GM19025 (cell line): ENCODE data around the gene RGS6.

ENCODE experiments used
- ATAC-seq: cut with Tn5 transposase; IDR thresholded peaks from one replicate; pipeline ENCODE4 v1.9.1; 2021; ENCODE audit warnings: mild to moderate bottlenecking, low read depth, moderate library complexity; ENCODE audit not compliant: unreplicated experiment

RGS6 gene

DNA sequence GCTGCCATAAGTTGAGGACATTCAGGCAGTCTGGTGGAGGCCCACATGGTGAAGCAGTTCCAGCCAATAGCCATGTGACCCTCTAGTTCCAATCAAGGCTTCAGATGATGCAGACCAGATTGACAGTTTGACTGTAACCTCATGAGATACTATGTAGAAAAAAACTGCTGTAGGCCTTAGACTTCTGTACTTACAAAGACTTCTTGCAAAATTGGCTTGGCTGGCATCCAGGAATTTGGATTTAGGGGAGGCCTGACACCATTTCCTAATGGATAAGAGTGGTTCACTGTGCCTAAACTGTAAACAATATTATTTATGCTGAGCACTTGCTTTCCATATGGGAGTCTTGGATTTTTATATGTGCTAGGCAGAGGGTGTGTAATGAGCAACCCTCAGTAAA lies 76.4 kb downstream of the RGS6 start:
- no peak for ATAC-seq

DNA sequence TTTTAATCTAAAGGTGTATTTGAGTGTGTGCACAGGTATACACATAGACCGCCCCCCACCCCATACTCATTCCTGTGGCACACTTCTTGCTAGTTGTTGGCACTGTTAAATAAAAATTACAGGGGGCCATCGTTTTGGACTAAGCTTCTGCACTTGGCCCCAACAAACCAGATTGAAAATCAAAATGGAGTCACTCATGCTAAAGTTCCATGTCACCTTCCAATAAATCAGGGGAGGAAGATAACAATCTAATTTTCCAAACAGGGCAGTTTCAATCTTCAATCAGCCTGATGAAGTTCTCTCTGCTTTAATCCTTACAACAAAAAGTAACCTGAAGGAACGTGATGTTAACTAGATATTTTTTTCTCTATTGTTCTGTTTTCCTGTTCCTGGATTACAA lies 78.2 kb downstream of the RGS6 start:
- no peak for ATAC-seq

DNA sequence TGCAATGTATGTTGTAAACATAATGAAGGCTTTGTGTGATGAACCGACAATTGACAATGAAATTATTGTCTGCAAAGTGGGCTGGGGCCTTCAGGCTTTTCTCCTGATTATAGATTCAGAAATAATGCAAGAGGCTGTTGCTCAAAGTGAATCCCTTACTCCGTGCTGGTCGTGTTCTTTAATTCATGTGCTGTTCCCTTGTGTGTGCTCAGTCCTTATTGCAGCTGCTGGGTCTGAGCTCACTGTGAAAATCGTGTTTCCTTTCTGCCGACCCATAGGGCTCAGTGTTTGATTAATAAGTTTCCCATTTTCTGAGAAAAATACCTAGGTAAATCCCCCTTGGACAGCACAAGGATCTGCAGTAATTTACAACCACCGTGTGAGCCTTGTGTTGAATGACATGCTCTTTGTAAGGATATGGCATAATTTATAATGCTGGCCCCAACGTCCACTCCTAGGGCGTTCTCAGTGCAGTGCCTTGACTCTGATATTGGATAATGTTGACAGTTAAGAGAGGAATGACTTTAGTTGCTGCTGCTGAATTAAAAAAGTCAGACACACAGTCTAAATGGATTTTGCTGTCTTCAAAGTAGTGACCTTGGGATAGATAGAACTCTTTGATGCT lies 81.6 kb downstream of the RGS6 start:
- ATAC-seq, result no peak

DNA sequence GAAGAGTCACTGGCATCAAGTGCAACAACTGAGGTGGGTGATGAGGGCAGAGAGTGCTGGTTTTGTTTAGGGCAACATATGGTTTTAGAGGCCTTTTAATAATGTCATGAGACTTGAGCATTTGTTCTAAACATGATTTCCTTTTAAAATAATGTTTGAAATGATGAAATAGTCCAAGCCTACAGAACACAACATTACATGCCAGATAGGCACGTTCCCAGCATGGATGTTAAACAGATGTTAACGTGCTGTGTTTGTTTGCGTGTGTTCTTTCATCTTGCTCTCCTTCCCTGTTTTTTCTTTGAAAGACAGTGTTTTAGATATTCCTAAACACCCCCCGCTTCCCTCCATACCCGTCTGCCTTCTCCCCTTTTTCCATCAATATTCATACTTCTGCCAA lies 82.3 kb downstream of the RGS6 start:
- no peak for ATAC-seq

DNA sequence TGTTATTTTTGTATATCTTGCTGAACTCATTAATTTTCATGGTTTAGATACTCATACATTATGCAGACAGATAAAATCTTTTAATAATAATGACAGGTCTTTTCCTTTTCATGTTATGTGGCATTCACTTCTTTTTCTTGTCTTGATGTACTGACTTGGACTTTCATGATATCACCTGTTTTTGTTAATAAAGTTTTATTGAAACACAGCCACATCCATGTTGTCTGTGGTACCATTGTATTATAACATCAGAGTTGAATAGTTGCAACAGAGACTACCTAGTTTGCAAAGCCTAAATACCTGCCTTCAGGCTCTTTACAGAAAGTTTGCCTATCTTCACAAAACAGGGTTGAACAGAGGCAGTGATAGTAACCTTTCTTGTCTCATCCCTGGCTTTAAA lies 85.1 kb downstream of the RGS6 start:
- no peak for ATAC-seq

DNA sequence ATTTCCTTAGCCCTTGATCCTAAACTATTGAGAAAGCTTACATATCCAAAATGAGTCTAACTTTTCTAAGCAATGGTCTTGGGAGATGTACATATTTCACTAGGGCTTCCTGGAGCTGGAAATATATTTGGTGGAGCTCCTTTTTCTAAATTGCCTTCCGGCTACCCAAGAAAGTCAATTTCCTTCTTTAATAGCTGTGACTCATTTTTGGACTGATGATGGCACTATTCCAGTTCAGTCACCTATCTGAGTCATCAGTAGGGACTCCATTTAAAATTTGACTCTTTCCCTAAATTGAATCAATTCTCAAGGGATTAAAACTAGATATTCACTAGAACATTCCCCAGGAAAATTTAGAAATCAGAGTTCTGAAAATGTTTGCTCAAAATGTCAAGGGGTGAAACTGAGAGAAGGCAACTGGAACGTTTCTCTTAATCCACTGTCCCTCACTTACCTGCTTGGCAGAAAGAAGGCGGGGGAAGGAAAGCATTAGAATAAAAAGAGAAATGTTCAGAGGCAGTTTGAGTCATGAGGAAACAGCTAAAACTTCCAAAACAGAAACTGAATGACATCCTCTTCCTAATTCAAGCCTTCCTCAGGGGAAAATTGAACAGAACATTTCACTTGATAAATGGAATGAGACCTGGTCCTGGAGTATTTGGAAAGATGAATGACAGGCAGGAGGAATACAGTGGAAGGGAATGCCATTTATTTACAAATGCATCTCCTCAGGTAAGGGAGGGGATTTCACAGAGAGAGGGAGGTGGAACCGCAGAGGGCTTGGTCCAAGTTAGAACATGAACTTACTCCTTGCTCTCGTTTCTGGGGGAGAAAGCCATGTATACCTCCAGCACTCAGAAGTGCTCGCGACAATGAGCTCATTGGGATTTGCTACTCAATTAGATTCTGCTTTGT lies 91.2 kb downstream of the RGS6 start:
- no peak for ATAC-seq

DNA sequence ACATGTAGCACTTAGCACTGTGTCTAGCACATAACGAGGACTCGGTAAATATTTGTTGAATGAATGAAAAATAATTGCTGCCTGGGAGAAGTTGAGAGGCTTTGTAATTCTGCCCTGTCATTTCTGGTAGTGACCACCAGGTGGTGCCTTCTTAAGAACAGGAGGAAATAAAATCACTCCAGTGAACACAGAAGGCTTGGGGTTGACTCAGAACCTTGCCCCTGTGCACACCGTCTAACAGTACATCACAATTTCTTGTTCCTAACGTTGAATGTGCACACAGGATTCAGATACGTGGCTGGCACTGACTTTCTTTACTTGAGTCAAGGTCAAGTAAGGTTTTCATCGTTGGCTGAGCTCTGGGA lies 91.8 kb downstream of the RGS6 start:
- no peak for ATAC-seq

DNA sequence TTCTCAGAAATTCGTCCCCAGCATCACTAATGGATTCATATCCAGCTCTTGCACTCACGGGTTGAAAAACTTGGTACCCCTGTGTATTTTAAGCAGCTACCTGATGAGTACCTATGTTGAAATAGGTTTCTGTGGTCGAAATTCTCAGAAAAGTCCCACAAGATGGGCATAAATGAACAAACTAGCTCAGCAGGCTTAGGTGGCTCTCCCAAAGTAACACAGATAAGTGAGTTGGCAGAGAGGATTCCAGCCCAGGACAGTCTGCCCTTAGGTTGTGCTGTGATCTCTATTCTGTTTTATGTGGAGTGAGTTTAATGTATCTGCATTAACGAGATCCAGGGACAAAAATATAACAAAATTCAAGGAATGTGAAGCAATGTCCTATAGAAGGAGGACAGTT lies 92.3 kb downstream of the RGS6 start:
- ATAC-seq, result no peak

DNA sequence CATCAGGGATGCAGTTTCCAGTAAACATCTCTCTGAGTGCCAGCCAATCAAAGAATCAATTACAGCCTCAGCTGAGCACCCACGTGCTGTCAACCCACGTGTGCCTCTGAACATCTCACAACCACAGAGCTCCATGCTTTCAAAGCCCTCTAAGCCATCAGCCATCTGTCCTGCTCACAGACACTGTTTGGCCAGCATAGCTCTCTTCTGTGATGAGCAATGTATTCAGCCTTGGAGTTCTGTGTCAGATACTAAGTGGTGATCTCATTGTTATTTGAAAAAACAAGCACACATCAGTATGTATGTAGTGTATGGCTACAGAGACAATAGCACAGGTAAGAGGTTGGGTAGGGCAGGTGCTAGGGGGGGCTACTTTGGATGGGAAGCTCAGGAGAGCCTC lies 94.3 kb downstream of the RGS6 start:
- no peak for ATAC-seq

DNA sequence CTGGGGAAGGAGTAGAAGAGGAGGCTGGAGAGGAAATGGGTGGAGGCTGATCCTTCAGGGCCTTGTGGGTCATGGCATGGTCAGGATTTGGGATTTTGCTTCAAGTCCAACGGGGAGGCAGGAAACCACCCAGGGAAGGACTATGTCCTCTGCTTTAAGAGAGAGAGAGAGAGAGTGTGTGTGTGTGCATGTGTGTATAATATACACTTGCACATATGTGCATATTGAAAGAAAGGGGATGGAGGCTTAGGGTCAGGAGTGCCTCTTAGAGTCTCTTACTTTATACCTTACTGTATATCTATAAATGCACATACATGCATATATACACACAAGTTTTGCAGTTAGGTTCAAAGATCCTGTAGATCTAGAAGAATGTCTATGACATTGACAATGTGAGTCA lies 94.8 kb downstream of the RGS6 start:
- no peak for ATAC-seq

DNA sequence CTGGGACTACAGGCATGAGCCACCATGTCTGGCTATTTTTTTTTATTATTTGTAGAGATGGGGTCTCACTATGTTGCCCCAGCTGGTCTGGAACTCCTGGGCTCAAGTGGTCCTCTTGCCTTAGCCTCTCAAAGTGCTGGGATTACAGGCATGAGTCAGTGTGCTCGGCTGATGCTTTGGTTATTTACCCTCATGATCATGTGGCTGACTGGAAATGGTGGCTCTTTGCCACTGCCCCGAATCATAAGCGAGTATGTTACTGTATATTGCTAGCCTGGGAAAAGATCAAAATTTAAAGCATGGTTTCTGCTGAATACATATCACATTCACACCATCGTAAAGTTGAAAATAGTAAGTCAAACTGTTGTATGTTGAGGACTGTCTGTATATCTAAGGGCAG lies 101.1 kb downstream of the RGS6 start:
- no peak for ATAC-seq

DNA sequence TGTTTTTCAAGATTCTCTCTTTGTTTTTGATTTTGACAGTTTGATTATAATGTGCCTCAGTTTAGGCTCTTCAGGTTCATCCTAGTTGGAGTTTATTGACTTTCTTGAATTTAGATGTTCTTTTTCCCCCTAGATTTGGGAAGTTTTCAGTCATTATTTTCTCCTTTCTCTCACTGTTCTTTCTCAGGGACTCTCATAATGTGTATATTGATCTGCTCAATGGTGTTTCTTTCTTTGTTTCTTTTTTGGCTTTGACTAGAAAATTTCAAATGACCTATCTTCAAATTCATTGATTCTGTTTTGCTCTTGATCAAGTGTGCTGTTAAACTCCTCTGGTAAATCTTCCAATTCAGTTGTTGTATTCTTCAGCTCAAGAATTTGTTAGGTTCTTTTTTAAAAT lies 108.3 kb downstream of the RGS6 start:
- ATAC-seq, result no peak

DNA sequence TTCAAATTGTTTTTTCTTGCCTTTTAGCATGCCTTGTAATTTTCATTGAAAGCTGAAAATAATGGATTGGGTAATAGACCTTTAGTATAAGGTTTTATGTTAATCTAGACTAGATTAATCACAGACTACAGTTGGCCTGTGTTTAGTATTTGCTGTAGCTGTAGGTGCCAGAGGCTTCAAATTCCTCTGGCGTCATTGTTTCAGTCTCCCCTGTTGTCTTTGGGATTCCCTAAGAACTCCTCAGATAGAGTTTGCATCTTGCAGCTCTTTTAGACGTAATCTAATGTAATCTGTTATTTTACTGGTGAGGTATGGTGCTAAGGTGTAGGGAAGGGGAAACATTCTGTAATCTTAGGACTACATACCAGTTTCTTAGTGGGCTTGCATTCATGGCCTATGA lies 113.0 kb downstream of the RGS6 start:
- no peak for ATAC-seq

DNA sequence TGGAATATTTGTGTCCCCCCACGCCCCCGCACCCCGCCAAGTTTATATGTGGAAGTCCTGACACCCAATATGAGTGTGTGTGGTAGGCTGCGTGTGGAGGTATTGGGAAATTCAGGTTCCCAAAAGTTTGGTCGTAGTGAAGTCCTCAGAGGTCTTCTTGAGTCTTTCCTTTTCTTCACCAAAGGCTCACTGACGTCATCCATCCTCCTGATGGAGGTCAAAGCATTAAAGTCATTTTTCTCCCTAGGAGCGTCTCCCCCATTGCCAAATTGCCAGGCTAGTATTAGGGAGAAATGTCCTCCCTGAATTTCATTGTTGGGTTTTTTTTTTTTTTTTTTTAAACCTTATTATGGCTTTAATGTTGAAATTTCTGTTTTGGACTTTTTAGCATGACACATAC lies 113.7 kb downstream of the RGS6 start:
- no peak for ATAC-seq

DNA sequence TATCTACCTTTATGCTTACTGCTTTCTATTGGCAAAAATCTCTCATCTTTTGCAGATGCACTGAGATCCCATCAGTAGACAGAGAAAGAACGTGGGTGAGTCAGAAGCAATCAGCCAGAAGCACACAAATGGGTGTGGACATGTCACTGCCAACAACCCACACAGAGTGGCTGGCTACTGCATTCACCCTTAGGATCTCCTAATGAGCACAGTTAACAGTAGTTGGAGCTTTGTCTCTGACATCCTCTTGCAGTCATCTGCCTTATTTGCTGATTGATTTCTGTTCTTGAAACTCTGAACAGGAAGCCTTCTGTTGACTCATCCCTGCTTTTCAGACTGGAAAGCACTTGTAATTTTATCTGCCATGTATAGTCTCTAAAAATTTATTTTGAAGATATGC lies 117.2 kb downstream of the RGS6 start:
- no peak for ATAC-seq

DNA sequence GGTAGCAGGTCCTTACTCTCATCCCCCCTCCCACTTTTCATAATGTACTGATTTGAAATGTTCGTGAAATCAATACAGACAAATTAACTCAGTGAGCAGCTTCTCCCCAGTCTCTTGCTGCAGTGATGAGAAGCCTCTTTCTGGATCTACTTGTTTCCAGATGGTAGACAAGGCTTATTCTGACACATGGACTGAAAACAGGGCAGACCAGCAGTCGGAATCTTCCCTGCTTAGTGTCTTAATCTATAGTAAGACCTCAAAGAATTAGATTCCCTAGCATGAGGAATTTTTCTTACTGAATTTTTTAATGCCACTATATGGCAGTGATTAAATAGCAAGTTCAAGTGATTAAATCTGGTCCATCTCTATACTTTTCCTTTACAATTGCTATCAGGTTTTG lies 120.1 kb downstream of the RGS6 start:
- ATAC-seq, result no peak

DNA sequence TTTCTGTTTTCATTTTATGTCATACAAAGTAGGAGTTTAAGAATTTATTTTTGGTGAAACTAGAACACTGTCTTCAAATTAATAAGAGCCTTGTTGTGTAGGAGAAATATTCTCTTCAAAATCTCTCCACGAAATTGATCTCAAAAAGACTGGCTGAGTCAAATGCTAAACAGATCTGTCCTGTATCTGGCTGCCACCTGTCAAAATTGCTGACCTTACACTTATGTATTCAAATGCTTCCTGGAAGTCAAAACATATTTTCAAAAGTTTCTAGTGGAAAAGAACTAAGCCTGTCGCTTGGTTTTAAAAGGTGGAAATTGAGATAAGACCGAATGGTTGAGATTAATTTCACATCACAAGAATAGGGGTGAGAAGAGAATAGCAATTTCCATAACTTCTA lies 121.4 kb downstream of the RGS6 start:
- ATAC-seq, result no peak

DNA sequence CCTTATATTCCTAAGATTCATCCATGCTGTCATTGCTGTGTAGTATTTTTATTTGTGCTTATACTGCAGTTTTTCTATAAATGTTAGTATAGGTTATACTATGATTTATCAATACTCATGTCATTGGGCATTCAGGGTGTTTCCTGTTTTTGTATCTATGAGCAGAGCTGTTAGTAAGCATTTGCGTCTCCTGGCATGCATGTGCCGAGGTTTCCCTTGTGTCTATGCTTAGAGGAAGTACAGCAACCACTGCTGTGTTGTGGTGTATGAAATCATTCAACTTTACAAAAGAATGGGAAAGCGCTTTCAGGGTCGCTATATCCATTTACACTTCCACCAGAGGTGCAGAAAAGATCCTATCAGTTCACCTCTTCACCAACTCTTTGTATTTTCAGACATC lies 122.7 kb downstream of the RGS6 start:
- no peak for ATAC-seq

DNA sequence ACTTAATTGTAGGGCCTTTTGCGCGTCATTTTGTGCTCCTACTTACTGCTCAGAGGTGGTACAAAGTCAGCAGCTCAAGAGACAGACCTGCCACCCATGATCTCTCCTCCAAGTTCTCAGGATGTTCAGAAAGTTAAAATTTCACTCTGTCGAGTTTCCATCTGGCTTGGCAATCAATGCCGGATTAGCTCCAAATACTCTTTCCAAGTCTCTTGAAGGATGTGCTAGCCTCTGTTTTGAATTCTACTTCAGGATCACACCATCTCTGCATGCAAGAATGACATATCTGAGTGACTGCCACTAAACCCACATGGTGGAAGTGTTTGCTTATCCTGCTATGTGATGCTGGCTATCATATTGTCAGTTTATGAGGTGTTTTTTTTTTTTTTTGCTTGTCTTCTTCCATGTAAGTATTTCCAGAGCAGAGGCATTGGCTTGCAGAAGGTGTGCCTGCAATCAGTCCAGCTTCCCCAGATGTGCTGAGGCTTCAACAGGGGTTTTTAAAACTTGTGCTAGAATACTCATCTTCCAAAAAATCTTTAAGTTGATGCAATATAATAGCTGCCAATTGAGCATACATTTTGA lies 125.6 kb downstream of the RGS6 start:
- no peak for ATAC-seq

DNA sequence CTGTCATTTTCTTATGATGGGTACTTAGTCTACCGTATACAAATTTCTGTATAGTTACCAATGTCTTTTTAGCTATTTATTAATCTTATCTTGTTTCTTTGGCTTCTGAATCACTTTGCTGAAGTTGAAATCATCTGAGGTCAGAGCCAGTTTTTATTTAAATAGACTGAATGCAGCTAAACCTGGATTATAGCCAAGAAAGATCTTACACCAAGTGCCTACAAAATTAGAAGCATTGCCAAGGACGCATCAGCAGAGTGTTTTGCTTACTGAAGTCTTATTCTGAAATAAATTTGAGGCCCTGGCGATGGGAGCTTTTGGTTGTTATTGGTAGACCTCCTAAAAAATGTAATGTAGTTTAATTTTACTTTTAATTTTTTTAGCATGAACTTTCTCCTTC lies 128.2 kb downstream of the RGS6 start:
- ATAC-seq, result no peak

DNA sequence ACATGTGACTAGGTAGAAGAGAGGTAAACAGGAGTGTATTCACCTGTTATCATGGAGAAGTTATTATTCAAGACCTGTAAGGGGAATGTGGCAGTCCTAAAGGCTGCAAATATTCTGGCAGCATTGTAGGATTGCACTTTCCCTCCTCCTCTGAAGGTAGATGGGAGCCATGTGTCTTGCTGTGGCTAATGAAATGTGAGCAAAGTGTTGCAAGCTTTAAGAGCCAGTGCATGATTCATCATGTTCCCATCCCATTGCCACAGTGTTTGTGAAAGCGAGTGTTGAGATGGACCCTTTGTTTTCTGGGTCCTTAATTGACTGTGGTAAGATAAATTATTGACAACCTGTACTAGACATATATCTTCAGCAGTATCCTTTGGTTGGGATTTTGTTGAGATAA lies 128.7 kb downstream of the RGS6 start:
- ATAC-seq, result no peak

DNA sequence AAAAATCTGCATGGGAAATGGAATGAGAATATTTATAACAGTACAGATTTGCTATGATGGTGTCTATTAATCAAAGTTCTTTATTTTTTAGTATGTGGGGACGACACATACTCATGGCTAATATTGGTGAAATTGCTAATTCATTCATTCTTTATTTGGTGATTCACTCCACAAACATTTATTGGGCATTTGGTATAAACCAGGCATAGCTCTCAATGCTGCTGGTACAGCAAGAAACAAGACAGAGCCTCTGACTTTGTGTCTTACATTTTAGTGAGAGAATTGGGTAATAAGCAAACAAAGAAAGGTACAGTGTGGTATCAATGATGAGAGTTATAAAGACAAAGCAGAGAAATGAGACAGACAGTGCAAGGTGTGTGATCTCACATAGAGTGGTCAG lies 129.5 kb downstream of the RGS6 start:
- no peak for ATAC-seq
